HepG2 (cell line): ENCODE results near the gene SRCIN1. TPM values are rescaled to one million over a fixed set of nuclear protein-coding genes. Genes with fewer than 3 reads are reported as not detected.

ENCODE experiments used
- JDP2 ChIP-seq: sonication (generic); formaldehyde crosslinking; IDR thresholded peaks from 2 replicates; pipeline ENCODE4 v1.8.1; 2022; ENCODE audit warnings: missing genetic modification reagents, borderline replicate concordance
- MXD4 ChIP-seq: IDR thresholded peaks from 2 replicates; pipeline ENCODE4 v1.6.1; 2016; ENCODE audit warnings: mild to moderate bottlenecking, missing biosample characterization, missing genetic modification reagents
- MYNN ChIP-seq: sonication (generic); formaldehyde crosslinking; IDR thresholded peaks from 2 replicates; pipeline ENCODE4 v1.4.0; 2020; ENCODE audit warnings: mild to moderate bottlenecking, low read depth, missing genetic modification reagents
- SATB2 ChIP-seq: sonication (generic); formaldehyde crosslinking; IDR thresholded peaks from 2 replicates; pipeline ENCODE4 v1.5.0; 2020; ENCODE audit warnings: missing genetic modification reagents
- SRSF9 ChIP-seq: fragments of 200-400 bp; formaldehyde crosslinking; IDR thresholded peaks from 2 replicates; pipeline ENCODE4 v1.6.1; 2018; ENCODE audit warnings: borderline replicate concordance, mild to moderate bottlenecking, low read depth, low read length; ENCODE audit not compliant: insufficient read depth, poor library complexity, severe bottlenecking
- ZNF768 ChIP-seq: sonication (generic); formaldehyde crosslinking; IDR thresholded peaks from 2 replicates; pipeline ENCODE4 v1.4.0; 2020; ENCODE audit warnings: missing genetic modification reagents
- ZSCAN21 ChIP-seq: sonication (generic); formaldehyde crosslinking; IDR thresholded peaks from 2 replicates; pipeline ENCODE4 v1.8.0; 2022; ENCODE audit warnings: mild to moderate bottlenecking, missing genetic modification reagents, moderate library complexity, borderline replicate concordance
- ZSCAN9 ChIP-seq: IDR thresholded peaks from 2 replicates; pipeline ENCODE4 v1.6.1; 2016; ENCODE audit warnings: borderline replicate concordance
- polyA plus RNA-seq, 8 experiments: library from polyadenylated mRNA; depleted of rRNA in 3 of 8; stranded (reverse) in 7 of 8; unstranded in 1 of 8; fragments of >200 nt; fragmentation: Illumina TruSeq in 4 of 8; extraction: Trizol in 4 of 8; gene quantifications; 2 replicates each; pipeline versions ENCODE4 v1.2.1 to v1.2.3, GENCODE V29; 2011 to 2016; ENCODE audit warnings: low read depth in 4 of 8, missing spikeins in 1 of 8, mixed read lengths in 1 of 8; ENCODE audit not compliant: insufficient read depth in 1 of 8
- total RNA-seq, 5 experiments: library from RNA; depleted of rRNA; stranded (reverse); fragments of >200 nt; fragmentation: Illumina TruSeq; extraction: Trizol; gene quantifications; 2 replicates each; pipeline ENCODE4 v1.2.3, GENCODE V29; 2016; ENCODE audit warnings: low read depth in 1 of 5
- TF ChIP-seq, protein P1 (sequence below): sonication (generic); formaldehyde crosslinking; IDR thresholded peaks from 2 replicates; pipeline ENCODE4 v1.5.0; 2020; ENCODE audit warnings: missing genetic modification reagents, mild to moderate bottlenecking, borderline replicate concordance
- TF ChIP-seq, protein P2 (sequence below), 2 experiments: sonication (generic) in 1 of 2; formaldehyde crosslinking in 1 of 2; IDR thresholded peaks; 2 replicates each; pipeline versions ENCODE4 v1.4.0 to v1.6.1; 2018 to 2020; ENCODE audit warnings: missing genetic modification reagents in 2 of 2, borderline replicate concordance in 1 of 2, low read depth in 1 of 2, mild to moderate bottlenecking in 1 of 2, missing biosample characterization in 1 of 2
- TF ChIP-seq, protein P3 (sequence below): fragments of 450-650 bp; IDR thresholded peaks from 2 replicates; pipeline ENCODE4 v1.6.1; 2017; ENCODE audit warnings: mild to moderate bottlenecking
- TF ChIP-seq, protein P4 (sequence below): sonication (generic); formaldehyde crosslinking; IDR thresholded peaks from 2 replicates; pipeline ENCODE4 v1.4.0; 2020; ENCODE audit warnings: missing genetic modification reagents

SRCIN1 gene
- total and polyA plus RNA-seq, 2 of the 13 experiments (the other 11 are each of a cell fraction or from before 2014, with no cell fraction given), result 1.2 to 9.6 TPM

DNA sequence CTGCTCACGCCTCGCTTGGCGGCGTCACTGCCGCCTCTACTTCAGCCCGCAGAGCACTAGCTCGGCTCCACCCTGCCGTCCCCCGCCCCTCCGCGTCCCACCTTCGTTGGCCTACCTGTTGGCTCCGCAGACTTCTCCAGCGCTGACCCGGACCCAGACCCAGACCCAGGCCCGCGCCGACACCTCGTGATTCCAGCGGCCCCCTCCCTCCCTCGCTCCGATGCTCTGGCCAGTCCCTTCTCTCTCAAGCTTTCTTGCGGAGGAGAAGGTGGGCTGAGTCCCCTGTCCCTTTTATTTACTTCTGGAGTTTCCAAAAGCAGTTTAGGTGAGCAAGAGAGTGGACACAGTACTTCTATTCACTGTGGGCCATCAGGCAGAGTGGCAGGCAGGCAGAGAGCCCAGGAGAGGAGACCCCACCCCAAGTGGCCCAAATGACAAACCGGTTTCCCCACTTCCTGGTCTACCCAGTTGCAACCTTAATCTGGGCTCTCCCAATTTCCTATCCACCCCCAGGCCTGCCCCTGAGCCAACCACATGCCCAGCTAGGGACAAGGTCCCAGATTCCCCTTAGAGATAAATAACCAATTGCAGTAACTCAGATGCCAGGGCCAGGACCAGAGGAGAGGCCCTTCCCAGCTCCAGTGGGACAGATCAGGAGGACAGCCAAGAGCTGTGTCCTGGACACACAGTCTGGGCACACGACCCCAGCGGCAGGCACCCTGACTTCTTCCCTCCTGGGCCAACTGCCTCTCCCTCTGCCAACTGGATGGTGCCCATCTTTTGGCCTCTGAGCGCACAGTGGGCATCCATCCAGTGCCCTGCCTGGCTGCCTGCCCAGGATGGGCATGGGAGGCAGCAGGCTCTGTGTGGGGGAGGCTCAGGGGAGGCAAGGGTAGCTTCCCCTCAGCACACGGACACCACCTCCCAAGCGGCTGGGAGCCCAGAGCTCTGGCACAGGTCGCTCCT is 1.2 kb upstream of the SRCIN1 start (continued):
- peak; percentile 16; the same call in 1 of the 2 replicates for TF ChIP-seq ZSCAN9 (CRISPR knock-in tag)
- 0 out of 2 replicates have a peak, but pooled peaks have one; percentile 20 for TF ChIP-seq ZSCAN21 (CRISPR knock-in tag)
- TF ChIP-seq ZNF768 (CRISPR knock-in tag), result peak; percentile 69; the same call in 1 of the 2 replicates
- TF ChIP-seq JDP2 (CRISPR knock-in tag), result no peak
- TF ChIP-seq, protein P1, sequence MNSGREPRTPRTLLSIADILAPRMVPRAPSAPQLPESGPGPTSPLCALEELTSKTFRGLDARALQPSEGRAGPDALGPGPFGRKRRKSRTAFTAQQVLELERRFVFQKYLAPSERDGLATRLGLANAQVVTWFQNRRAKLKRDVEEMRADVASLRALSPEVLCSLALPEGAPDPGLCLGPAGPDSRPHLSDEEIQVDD (CRISPR knock-in tag), result peak; percentile 45; the same call in 1 of the 2 replicates
- no peak; the same call in 1 of the 2 replicates for TF ChIP-seq MXD4
- TF ChIP-seq SATB2 (CRISPR knock-in tag), result no peak
- TF ChIP-seq MYNN (CRISPR knock-in tag), result no peak
- TF ChIP-seq, protein P2, sequence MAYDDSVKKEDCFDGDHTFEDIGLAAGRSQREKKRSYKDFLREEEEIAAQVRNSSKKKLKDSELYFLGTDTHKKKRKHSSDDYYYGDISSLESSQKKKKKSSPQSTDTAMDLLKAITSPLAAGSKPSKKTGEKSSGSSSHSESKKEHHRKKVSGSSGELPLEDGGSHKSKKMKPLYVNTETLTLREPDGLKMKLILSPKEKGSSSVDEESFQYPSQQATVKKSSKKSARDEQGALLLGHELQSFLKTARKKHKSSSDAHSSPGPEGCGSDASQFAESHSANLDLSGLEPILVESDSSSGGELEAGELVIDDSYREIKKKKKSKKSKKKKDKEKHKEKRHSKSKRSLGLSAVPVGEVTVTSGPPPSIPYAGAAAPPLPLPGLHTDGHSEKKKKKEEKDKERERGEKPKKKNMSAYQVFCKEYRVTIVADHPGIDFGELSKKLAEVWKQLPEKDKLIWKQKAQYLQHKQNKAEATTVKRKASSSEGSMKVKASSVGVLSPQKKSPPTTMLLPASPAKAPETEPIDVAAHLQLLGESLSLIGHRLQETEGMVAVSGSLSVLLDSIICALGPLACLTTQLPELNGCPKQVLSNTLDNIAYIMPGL (CRISPR knock-in tag; IDR thresholded peaks at IDR 0.05; ENCODE audit: borderline replicate concordance in 1 of 2, low read depth in 1 of 2), result peak in 1 of 2 experiments; percentile 26; a peak in 1 of 4 replicates
- TF ChIP-seq SRSF9, result no peak
- TF ChIP-seq, protein P3, sequence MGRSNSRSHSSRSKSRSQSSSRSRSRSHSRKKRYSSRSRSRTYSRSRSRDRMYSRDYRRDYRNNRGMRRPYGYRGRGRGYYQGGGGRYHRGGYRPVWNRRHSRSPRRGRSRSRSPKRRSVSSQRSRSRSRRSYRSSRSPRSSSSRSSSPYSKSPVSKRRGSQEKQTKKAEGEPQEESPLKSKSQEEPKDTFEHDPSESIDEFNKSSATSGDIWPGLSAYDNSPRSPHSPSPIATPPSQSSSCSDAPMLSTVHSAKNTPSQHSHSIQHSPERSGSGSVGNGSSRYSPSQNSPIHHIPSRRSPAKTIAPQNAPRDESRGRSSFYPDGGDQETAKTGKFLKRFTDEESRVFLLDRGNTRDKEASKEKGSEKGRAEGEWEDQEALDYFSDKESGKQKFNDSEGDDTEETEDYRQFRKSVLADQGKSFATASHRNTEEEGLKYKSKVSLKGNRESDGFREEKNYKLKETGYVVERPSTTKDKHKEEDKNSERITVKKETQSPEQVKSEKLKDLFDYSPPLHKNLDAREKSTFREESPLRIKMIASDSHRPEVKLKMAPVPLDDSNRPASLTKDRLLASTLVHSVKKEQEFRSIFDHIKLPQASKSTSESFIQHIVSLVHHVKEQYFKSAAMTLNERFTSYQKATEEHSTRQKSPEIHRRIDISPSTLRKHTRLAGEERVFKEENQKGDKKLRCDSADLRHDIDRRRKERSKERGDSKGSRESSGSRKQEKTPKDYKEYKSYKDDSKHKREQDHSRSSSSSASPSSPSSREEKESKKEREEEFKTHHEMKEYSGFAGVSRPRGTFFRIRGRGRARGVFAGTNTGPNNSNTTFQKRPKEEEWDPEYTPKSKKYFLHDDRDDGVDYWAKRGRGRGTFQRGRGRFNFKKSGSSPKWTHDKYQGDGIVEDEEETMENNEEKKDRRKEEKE, result no peak
- TF ChIP-seq, protein P4, sequence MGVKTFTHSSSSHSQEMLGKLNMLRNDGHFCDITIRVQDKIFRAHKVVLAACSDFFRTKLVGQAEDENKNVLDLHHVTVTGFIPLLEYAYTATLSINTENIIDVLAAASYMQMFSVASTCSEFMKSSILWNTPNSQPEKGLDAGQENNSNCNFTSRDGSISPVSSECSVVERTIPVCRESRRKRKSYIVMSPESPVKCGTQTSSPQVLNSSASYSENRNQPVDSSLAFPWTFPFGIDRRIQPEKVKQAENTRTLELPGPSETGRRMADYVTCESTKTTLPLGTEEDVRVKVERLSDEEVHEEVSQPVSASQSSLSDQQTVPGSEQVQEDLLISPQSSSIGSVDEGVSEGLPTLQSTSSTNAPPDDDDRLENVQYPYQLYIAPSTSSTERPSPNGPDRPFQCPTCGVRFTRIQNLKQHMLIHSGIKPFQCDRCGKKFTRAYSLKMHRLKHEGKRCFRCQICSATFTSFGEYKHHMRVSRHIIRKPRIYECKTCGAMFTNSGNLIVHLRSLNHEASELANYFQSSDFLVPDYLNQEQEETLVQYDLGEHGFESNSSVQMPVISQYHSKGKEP (CRISPR knock-in tag), result no peak
- TF ChIP-seq, all 625 proteins: peak for 69
